ENCODE measurements around the gene EXOC4.
"Not testable (repeated sequence)": the region's sequence is repeated elsewhere in the genome, so short reads cannot be mapped to it uniquely, and the experiment has no call there.

EXOC4 gene

GRCh38 chr7:133773601-133774000 lies 520.7 kb downstream of the EXOC4 start:
- peak; percentile 89 for DNase-seq

DNA sequence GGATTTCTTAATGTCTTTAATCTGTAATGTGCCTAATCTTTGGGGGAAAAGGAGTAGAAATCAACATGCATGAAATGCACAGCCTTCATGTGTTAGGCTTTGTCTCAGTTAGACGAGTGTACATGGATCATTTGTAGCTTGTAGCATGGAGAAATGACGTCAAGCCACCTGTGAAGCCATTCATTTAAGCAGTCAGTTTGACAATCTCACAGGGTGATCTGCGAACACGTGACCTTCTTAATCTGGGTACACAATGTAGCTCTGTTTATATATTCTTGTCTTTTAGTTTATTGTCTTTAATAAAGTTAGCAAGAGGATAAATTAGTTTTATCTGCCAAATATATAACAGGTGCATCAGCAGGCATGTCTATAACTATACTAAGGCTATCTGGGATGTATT lies 522.3 kb downstream of the EXOC4 start:
- DNase-seq, result peak; percentile 14

GRCh38 chr7:133776266-133776665 lies 523.4 kb downstream of the EXOC4 start:
- no peak for DNase-seq

DNA sequence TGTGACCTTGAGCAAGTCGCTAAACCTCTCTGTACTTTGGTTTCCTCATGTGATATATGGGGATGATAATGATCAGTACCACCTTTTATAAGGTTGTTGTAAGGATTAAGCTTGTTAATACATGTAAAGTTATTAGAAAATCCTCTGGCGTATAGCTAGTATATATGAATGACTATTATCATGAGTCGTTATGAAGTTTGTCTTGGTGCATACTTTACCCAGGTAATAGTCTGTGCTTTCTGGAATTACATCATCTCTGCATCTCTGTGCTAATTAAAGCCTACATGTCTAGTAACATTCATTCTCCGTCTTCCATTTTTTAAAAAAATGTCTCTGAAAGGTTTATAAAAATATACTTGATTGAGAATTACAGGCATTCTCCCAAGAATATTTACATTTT lies 524.8 kb downstream of the EXOC4 start:
- no peak for DNase-seq

DNA sequence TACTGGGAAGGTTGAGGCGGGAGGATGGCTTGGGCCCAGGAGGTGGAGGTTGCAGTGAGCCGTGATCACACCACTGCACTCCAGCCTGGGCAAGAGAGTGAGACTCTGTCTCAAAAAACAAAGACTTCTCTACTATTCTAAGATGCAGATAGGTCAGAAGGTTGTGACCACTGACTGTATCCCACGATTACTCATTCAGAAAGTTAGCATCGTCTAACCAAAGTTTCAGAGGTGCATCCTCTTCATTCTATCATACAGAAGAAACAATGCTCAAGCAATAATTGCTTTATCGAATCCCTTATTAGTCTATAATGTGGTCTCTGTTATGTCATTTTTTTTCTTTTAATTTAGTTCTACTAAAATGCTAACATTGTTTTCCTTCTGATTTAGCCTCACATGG lies 525.6 kb downstream of the EXOC4 start:
- DNase-seq, result no peak

- not testable (repeated sequence) for DNase-seq
Measured at GRCh38 chr7:133779538-133779937, 526.7 kb downstream of the EXOC4 start.

DNA sequence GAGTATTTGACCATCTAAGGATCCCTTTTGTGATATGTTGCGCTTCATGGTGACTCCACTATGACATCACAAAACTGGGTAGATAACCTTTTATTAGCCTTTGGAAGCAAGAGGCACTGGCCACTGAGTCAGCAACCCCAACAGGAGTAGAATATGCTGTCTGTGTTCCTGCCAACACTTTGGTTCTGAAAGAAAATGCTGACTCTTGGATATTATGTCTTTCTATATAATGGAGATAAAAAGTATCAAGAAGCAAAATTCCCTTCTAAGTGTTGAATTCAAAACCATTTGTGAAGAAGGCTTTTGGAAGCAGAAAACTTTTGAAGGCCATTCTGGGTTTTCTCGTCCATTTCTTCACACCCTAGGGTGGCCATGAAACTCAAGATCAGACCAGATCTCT lies 528.0 kb downstream of the EXOC4 start:
- DNase-seq, result no peak

GRCh38 chr7:133781486-133782090 lies 528.7 kb downstream of the EXOC4 start:
- peak; percentile 26 for DNase-seq

DNA sequence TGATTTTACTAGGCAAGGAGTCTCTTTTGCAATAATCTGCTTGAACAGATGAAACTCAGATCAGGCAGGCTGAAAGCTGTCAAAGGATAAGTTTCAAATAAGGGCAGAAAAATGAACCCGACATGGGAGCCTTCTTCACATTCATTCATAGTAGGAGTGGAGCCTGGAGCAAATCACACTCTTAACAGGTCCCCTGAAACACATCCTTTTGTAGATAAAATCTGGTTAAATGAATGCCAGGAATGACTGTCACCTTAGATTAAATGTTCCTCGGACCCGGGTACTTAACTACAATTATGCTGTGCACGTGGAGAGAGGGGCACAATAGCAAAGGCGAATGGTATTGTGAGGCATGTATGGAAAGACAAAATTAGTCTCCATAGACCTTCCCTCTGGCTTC lies 529.6 kb downstream of the EXOC4 start:
- DNase-seq, result no peak

DNA sequence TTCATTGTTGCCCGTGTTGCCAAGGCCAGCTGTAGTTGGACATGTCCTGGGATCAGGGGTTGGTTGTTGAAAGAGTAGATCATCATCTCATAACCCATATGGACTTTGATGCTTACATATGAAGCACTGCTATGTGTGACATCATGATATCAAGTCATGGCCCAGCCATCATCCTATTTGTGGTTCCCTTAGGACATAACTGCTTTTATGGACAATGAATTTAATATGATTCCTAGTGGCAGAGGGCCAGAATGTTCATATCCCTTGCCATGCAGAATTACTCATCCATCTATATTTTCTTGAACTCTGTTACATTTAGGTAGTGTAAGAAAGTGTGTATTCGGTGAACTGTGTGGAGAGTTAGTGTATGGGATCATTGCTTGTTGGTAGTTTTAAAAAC lies 530.4 kb downstream of the EXOC4 start:
- no peak for DNase-seq

GRCh38 chr7:133784486-133785001 lies 531.7 kb downstream of the EXOC4 start:
- DNase-seq, result no peak

DNA sequence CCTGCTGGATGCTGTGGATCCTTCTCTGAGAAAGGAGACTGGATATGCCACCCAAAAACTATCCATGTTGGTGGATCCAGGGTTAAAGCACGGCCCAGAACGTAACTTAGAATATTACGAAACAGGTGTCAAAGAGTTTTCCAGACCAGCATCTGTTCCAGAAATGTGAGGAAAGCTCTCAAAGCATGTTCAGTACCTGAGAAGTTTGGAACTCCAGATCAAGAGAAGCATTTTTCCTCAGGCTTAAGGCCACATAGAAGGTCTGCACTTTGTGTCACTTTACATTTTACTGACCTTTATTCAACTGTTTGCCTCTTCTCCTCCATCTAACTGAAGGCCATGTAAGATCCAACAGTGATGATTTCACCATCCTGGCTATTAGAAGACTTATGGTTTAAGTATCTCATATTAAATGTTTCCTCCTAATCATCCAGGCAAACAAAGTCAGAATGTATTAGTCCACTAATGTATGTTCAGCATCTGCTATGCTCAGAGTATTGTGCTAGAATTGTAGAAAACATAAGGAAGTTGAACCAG lies 533.6 kb downstream of the EXOC4 start:
- no peak for DNase-seq

DNA sequence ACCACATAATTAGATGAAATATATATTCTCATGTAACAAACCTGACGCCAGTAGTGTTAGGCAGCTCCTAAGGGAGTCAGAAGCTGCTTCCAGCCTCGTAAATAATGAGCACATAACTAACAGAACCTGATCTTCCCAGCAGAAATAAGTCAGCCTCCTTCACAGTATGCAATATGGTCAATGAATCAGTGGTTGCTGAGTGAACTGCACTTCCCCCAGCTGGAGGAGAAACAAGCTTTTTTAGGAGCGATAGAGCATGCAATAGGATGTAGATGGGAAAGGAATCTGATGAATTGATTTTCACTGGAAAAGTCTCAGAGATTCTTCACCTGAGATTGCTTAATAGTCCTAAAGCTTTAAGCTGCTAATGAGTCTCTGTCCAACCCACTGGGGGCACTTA lies 537.1 kb downstream of the EXOC4 start:
- peak; percentile 42 for DNase-seq

DNA sequence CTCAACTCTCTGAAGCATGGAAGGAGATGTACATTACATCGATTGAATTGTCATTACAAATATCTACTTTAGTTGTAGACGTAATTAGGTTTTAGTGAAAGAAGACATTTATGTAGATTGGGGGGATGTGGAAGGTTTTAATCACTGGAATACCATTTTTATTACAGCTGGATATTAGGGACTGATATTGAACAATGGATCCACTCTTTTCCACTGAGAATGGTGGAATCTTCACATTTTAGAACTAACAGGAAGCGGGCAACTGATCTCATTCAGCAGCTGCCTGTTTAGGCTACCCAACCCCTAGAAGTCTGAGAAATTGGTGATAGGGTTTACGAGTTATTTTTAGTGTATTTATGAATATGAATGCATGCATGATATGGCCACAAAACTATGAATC lies 538.0 kb downstream of the EXOC4 start:
- DNase-seq, result no peak

GRCh38 chr7:133794479-133794878 lies 541.6 kb downstream of the EXOC4 start:
- DNase-seq, result peak; percentile 52

DNA sequence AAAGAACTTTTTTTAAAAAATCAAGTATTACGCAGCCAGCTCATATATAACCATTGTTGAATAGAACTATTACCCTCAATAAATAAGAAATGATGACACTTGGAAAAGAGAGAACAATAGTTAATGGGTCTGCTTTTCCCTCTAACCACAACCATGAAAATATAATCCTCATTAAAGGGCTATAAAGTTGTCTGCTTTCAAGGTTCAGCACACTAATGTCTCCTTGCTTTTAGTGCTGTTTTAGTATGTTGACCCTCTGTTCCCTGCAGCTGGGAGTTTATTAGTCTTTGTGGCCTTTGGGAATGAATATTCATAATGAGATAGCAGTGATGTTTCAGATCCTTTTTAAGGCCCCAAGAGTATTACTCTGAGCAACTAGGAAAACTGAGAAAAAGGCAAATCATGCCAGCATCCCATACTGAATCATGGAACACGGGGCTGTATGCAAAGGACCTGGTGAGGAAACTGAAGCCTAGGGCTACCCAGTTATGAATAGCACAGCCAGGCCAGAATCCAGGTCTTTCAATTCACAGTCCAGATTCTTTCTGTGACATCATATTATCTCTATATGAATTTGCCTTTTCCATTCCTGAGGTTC lies 542.3 kb downstream of the EXOC4 start:
- DNase-seq, result no peak

- peak; percentile 98 for DNase-seq
Measured at GRCh38 chr7:133796782-133797745, 544.2 kb downstream of the EXOC4 start.

DNA sequence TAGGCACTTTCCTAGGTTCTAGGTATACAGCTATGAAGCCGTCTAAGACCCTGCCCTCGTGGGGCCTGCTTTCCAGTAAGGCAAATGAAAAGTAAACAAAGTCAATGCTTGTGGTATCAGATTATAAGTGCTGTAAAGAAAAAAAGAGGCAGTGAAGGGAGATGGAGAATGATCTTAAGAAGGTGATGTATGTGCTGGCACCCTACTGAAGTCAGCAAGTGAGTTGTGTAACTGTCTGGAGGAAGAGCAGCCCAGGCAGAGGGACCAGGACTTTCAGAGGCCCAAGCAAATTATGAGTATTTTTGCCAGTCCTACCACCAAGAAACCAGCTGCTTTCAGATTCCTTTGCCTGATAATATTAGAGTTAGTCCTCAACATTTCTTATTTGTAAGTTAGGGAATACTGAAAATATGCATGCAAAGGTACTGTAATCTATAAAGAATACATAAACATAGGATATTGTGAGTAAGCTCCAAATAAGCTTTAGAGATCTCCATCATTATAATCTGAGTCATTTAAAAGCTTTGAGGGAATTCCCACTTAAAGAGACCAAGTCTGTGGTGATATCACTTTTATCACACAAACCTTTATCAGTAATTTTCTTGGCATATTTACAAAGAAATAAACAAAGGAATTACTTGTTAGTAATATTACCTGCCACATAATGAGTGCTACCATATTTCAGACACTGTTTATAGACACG lies 545.1 kb downstream of the EXOC4 start:
- DNase-seq, result peak; percentile 45

GRCh38 chr7:133801341-133801740 lies 548.5 kb downstream of the EXOC4 start:
- DNase-seq, result peak; percentile 78

DNA sequence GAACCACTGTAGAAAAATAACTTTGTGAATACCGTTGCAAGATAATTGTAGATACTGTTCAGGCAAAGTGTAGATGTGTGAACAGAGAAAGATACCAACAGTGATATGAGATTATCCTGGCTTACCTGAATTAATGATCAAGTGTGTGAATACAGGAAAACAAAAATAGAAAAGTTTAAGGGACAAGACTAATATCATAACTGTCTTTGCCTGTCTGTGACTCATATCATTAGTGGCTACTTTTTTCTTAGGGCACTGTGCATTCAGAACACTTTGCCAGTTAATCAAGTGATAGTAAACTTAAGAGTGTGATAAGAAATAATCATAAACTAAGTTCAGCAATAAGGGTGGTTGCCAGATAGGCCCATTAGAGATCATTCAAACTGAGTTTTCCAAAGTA lies 551.2 kb downstream of the EXOC4 start:
- no peak for DNase-seq

DNA sequence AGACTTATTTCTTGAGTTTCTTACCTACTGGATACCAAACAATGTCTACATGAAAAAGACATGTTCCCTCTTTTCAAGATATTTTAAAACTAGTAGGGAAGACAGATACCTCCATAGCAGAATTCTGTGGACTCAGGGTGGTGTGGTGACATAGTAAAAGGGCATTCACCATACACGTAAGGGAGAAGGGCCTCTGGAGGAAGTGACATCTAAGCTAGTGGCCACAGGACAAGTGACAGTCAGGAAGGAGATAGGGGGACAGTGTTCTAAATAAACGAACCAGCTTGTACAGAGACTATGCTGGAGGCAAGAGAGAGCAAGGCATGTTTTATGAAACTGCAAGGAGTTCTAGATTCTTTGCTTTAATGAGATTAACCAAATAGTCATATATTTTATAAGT lies 552.5 kb downstream of the EXOC4 start:
- no peak for DNase-seq

GRCh38 chr7:133807624-133808492 lies 555.0 kb downstream of the EXOC4 start:
- DNase-seq, result peak; percentile 19
